NK-92 treated with Interleukin-12 subunit alpha and Interleukin-12 subunit beta, amount 100 ng/mL, for 24 hours (cell line): ENCODE results near the gene PCCB.
"Not testable (repeated sequence)": the region's sequence is repeated elsewhere in the genome, so short reads cannot be mapped to it uniquely, and the experiment has no call there.

Source experiments
- DNase-seq: peaks from one replicate; lab custom pipeline; 2025; lab: John Stamatoyannopoulos, UW

Gene PCCB

DNA sequence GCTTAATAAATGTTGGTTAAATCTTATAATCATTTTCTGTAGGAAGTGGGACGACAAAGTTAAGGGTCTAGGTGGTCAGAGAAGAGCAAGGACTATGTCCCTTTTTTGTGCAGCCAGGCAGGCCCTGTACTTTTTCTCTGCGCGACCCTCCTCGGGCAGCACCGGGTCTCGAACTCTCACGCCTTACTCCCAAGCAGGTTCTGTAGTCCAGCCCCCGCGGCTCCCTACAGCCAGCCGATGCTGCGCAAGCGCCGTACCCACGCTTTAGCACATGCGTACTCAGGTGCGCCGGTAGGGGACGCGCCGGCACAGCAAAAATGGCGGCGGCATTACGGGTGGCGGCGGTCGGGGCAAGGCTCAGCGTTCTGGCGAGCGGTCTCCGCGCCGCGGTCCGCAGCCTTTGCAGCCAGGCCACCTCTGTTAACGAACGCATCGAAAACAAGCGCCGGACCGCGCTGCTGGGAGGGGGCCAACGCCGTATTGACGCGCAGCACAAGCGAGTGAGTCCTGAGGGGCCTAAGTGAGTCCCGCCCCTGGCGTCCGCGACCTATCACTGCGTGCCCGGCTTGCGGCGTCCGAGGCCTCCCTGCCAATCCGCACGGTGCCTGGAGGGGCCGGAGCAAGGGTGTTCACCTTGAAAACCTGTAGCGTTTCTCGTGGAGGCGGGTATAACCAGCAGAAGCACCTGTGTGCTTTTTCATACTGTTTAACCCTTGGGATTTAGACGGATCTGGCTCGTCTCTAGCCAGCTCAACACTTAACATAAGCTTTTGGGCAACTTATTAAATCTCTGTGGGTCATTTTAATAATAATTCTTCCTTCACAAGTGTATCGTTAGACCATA, at the start of gene PCCB:
Gene PCCB (plus strand): TSS at position 282 of the 844 bp plus-strand sequence. CDS start 36 bp downstream, at position 318.
- DNase-seq: peak; percentile 93

DNA sequence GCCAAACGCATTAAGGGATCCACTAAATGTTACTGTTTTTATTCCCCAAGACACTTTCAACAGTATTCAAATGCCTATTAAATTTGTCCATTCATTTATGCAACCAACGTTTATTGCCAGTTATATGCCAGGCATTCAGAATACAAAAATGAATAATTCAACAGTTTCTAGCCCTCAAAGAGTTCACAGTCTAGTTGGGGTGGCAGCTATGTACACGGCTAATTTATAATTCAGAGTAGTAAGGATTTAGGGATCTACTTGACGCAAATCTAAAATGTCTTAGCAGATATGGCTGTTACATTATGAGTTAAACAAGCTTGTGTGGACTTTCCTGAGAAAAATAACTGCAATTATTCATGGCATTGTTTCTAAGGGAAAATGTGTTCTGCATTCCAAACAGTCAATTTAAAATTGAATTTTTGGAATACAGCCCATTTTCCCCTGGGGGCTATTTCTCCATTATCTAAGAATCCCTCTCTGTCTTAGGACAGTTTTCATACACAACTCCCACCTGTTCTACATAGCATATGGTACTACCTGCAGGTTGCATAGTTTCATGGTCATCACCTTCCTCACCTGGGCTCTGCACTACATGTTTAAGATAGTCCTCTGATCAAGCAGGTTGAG, 42.5 kb upstream of the PCCB start:
- no peak for DNase-seq

DNA sequence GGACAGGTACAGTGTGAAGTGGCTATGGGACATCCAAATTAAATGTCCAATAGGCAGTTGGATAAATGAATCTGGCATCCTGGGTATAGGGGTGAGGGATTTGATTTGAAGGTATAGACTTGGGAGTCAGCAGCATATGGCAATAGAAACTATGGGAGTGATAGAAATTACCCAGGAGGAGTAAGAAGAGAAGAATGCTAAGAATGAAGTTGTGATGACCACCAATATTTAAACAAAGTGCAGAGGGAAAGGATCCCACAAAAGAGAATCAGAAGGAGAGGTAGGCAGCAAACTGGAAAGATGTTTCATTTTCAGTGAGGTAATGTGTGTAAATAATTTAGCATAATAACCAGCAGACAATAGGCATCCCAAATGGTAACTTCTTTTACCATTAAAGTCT, 40.2 kb upstream of the PCCB start:
- DNase-seq: no peak

DNA sequence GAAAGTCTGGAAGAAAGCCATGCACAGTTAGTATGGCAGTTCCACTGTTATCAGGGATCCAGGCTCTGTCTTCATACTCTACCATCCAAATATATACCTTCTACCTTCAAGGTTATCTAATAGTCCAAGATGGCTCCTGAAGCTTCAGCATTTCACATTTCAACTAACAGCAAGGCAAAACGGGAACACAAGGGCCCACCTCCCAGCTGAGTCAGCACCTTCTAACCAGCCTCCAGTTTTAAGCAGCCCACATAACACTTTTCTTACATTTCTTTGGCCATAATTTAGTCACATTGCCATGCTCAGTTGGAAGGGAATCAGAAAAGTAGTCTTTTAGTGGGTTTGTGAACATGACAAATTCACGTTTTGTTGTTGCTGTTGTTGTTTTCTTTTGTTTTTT, 38.6 kb upstream of the PCCB start:
- no peak for DNase-seq

DNA sequence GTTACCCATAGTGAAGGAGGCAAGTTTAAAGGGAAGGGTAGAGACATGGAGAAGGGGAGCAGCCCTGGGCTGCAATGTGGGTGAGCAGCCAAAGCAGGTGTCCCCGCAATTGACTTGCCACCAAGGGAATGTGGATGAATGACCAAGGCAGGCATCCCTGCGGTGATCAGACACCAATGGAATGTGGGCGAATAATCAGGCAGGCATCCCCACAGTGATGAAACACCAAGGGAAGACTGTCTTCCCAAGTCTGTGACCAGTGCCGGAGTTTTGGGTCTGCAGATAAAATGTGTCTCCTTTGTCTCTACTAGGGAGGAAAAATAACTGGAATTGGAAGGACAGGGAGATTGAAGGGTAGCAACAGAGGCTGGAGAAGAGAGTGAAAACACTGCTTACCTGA, 27.4 kb upstream of the PCCB start:
- DNase-seq: not testable (repeated sequence)

DNA sequence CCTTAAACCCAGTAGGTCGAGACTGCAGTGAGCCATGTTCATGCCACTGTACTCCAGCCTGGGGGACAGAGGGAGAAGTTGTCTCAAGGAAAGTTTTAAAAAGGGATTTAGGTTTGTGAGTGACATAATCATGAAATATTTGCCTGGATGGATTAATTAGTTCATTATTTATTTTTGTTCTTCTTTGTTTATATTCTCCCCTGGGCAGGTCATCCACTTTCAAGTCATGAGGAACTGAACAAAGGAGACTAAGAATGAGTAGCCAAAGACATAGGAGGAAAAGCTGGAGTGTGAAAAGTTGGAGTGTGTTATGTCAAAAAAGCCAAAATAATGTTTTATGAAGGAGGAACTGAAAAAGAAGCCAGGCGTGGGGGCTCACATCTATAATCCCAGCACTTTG, 17.7 kb upstream of the PCCB start:
- no peak for DNase-seq

DNA sequence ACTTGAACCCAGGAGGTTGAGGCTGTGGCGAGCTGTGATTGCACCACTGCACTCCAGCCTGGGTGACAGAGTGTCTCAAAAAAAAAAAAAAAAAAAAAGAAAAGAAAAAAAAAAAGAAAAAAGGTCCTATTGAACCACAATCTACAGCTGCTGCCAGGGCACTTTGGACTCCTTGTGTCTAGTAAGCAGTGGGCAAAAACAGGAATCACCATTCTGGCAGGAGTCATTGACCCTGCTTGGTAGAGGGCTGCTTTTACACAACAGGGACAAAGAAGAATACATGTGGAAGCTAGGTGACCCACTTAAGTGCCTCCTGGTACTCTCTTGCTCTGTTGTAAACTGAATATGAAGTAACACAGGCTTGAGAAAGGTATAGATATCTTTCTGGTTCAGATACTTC, 14.6 kb upstream of the PCCB start:
- DNase-seq: no peak

DNA sequence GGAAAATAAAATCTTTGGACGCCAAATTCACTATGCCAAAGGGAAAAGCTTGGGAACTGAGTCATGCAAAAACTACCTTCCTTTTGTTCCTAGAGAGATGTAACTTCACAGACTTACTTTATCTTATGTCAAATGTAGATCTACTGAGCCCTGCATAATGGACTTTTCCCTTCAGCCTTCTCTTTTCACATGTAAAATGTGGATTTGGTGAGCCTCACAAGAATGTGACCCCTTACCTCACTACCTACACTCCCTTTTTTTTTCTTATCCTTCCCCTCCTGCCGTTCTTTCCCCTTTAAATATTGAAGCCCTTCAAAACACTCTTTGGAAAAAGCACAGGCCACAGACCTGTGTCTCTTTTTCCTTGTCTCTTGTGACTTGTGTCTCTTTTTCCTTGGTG, 14.0 kb upstream of the PCCB start:
- DNase-seq: no peak

DNA sequence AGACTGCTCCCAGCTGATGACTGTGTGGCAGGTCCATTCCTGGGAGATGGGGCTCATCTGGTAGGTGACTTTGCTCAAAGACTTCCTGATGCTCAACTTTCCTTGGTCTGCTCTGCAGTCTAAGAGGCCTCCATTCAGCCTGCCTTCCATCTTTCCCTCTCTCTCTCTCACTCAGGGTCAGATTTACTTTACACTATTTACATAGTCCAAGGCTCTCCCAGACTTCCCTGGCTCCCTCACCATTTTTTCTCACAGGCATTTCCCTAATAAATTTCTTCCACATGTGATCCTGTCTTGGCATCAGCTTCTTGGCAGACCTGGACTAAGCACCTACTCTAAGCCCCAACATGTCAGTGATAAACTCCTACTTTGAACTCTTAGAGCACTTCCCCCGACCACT, 13.0 kb upstream of the PCCB start:
- no peak for DNase-seq

DNA sequence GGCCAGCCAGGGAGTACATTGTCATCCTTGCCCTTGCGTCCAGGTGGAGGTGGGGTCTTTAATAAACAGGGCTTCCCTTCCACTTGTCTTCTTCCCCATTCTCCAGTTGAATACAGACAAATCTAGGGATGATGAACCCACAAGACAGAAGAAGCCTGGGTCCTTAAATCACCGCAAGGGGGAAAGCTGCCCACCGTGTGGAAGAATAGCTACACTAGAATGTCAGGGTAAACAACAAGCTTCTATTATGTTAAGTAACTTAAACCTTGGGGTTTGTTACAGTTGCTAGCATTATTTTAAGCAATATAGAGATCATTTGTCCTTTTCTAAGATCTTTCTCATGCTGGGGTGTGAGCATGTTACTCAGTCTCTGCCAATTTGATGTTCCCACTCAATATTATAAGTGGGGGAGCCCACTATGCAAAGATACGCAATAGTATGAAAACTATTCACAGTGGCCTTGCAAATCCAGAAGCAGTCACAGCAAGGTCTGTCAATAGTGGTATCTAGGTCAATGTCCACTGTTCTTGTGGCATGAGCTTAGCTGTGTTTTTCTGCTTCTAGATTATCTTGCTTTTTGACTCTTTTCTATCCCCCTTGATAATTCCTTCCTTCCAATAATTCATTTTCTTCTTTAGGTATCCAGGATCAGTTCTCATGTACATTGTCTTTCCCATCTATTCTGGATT, 12.0 kb upstream of the PCCB start:
- DNase-seq: no peak

DNA sequence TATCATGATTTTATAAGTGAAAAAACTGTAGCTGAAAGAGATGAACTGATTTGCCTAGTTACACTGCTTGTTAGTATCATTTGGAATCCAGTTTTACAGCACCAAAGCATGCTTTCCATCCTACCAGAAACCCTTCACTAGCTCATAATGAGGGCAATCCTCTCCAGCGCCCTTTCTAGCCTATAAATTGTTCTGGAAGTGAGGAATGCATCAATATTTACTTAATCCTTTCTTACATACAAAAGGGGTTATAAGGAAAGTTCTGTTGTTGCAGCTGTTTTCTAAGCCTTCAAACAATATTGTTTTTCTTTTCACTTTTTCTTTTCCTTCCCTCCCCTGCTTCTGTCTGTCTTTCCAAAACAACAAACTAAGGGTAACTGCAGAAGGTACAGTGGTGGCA, 11.0 kb upstream of the PCCB start:
- DNase-seq: no peak

DNA sequence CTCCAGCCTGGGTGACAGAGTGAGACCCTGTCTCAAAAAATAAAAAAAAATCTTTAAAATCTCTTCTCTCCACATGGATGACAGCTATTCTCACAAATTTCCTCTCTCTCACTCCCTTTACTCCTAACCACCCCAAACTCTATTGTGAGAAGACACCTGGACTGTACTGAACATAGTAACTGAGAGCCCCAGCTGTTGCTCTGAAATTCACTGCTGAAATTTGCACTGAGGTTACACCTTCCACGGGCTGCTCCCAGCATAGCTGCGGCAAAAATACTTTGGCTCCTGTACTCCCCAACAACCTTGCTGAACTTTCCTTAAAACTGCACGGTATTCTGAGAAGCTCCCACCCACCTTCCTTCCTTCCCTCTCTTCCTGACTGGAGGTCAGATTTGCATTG, 4.4 kb upstream of the PCCB start:
- DNase-seq: no peak

DNA sequence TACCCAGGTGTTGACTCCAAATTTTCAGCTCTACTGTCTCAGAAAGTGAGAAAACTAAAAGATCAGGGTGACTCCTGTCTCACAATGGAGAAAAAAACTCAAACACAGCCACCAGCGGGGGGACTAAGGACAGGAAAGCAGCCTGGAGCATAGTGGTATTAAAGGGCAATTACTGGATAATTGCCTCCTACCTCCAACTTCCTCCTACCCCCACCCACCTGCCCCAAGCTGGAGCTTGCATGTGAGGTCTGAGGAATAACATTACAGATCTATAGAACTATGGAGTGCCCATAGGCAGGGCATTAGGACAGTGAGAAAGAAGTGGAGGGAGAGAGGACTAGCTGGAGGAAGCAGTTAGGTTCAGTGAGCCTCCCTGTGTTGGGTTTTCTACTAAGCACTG, 2.7 kb upstream of the PCCB start:
- DNase-seq: no peak

DNA sequence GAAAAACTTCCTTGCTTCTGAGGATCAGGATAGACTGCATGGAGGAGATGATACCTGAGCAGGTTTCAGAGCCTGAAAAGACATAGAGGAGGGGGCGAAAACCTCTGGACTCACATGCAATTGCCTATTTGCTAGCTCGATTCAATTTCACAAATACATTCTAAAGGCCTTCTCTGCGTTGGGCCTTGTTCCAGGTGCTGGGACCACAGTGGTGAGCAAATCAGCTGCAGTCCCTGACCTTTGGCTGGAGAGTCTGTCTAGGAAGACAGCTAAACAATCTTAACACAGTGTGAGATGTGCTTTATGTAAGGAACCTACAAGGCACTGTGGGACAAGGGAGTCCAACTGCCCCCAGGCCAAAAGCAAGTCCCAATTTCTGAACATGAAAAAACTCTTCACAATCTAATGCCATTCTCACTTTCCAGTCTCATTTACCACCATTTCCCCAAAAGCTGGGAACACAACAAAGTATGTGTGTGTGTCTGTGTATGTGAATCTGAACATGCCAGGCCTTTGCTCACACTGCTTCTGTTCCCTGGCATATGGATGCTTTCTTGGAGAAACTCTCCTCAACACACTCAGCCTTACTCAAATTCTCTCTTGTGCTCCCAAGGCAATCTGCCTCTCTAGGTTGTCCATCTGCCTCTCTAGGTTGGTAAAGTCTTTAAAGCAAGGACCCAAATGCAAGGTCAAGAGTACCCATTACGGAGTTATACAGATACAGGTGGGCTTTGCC, 2.1 kb upstream of the PCCB start:
- no peak for DNase-seq

DNA sequence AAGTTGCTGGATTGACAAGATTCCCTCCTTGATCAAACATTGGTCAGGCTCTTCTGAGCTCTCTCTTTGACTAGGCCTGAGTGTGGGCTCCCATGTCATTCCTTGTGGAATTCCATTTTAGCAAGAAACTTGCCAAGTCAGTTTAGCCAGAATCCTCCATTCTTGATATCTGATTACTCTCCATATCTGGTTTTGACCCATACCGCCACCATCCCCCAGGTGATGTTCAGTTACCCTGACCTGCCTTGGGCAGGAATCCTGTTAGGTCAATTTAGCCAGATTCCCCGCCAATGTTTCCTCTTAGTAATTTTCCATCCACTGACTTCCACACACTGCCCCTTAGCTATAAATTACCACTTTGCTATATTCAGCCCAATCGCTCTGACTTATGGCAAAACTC, 1.0 kb upstream of the PCCB start:
- DNase-seq: no peak

DNA sequence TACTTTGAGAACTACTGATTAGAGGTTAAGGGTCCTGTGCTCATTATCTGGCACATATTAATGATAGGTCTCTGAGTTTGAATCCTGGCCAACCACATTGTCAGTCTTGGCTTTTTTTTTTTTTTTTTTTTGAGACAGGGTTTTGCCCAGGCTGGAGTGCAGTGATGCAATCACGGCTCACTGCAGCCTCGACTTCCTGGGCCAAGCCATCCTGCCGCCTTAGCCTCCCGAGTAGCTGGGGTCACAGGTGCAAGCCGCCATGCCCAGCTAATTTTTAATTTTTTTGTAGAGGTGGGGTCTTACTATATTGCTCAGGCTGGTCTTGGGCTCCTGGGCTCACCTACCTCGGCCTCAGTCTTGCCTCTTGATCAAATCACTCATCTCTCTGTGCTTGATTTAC, 547 bp upstream of the PCCB start:
- DNase-seq: no peak

DNA sequence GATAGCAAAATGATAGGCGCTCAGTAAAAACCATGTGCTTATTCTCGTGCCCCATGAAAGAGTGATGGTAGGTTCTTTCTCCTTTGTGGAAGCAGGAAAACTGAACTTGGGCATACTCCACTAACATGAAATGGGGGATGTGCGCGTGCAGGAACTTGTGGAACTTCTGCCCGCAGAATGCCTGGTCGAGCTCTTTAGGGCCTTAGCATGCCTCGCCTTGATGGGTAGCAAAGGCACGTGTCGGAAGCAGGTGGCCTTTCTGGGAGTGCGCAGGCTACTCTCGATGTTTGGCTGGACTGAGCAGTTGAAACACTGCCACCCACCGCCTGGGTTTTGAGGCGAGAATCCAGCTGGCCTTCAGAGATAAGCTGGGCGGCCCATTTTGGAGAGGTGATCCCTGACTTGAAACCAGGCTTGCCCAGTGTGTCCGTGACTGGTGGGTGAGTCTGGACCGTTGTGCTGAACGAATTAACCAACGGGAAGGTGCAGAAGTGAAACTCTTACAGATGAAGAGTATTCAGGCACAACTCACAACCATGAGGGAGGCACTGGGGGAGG, 842 bp downstream of the PCCB start:
- no peak for DNase-seq

DNA sequence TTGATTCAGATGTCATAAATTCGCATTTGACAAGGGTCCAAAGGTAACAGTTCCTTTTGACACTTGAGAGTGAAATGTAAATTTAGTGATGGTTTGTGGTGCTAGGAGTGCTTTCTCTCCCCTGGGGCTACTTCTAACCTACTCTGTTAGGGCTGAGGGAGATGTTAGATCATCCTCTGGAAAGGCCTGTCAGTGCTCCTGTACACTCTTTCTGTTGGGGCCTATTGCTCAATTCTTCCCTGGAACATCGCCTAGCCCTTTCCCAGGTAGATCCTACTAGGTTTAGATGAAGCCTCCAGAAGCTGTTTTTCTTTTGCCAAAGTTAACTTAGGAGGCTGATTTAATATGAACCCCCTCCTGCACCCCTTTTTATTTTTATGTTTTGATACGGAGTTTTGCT, 1.4 kb downstream of the PCCB start:
- DNase-seq: no peak

DNA sequence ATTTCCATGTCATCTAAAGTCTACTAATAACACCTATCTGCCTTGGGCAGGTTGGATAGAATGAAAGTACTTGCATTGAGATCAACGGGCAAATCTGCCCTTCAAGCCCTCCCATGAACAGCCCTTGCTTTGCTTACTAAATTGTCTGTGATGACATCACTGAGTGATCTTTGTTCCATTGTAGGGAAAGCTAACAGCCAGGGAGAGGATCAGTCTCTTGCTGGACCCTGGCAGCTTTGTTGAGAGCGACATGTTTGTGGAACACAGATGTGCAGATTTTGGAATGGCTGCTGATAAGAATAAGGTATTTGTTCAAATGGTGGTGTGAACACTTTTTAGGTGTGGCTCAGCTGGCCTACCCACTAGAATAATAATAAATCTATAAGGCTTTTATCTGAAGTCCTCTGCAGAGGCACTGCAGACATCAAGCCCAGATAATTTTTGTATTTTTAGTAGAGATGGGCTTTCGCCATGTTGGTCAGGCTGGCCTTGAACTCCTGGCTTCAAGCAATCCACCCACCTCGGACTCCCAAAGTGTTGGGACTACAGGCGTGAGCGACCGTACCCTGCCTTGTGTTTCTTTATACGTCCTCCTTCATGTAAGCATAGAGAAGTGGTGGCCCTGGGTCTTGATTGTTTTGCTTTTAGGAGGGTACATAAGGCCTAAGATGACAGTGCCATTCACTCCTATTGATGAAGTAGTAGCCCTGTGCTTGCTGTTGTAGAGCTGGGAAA, 5.7 kb downstream of the PCCB start:
- DNase-seq: no peak

DNA sequence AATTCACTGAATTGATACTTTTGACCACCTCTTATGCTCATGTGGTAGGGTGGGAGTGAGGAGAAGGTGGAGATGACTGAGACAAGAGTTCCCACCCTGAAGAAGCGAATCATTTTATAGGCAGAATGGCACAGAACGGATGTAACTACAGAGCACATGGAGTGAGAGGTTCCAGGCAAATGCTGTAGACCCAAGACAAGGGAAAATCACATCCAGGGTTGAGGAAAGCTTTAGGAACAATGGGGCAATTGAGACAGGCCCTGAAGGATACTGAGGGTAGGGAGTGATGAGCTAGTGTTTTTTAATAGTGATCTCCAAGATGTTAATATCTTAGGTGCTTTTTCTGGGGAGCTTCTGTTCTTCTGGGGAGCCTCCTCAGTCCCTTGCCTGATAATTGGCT, 8.1 kb downstream of the PCCB start:
- DNase-seq: no peak

DNA sequence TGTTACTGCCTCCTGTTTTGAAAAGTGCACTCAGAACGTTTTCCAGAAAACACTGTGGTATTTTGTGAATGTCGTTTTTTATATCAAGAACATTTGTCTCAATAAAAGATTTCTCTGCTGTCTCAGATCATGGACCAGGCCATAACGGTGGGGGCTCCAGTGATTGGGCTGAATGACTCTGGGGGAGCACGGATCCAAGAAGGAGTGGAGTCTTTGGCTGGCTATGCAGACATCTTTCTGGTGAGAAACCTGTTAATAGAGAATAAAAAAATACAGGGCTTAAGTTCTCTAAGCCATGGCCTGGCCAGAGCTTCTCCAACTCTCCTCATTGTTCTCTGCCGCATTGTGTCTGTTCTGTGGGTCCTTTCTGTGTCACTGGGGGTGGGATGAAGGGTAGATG, 11.7 kb downstream of the PCCB start:
- no peak for DNase-seq

DNA sequence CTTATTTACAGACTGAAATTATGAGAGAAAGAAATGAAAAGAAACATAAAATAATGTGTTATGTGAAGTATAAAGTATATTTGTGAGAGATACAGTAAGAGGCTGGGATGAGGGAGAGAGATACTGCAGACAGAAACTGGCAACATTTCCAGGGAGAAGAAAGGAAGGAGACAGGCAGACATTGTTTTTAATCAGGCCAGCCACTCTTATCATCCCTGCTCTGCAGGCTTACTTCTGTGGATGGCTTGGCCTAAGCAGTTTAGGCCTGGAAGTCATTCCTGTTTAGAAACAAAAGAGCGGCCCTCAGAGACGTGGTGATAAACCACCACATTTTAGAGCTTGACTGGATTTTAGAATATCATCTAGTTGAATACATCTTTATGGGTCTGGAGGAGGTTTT, 12.4 kb downstream of the PCCB start:
- DNase-seq: no peak
